GM18502 (cell line): ENCODE measurements around the gene TP63.
A peak's percentile ranks its signal among the peaks of the same experiment; 100 is the strongest.

ENCODE experiments used
- ATAC-seq: cut with Tn5 transposase; IDR thresholded peaks from one replicate; pipeline ENCODE4 v1.9.1; 2021; ENCODE audit warnings: mild to moderate bottlenecking; ENCODE audit not compliant: unreplicated experiment, poor library complexity

TP63 gene

GRCh38 chr3:189772584-189772983, 141.4 kb downstream of the TP63 start:
- ATAC-seq, result no peak

- no peak for ATAC-seq
Measured at GRCh38 chr3:189773056-189773455, 141.9 kb downstream of the TP63 start.

- no peak for ATAC-seq
Measured at GRCh38 chr3:189776149-189776824, 145.1 kb downstream of the TP63 start.

- peak; percentile 58 for ATAC-seq
Measured at GRCh38 chr3:189778340-189778950, 147.3 kb downstream of the TP63 start.

GRCh38 chr3:189779166-189779565, 148.0 kb downstream of the TP63 start:
- no peak for ATAC-seq

GRCh38 chr3:189780546-189781270, 149.5 kb downstream of the TP63 start:
- no peak for ATAC-seq

- no peak for ATAC-seq
Measured at GRCh38 chr3:189781415-189781814, 150.2 kb downstream of the TP63 start.

- no peak for ATAC-seq
Measured at GRCh38 chr3:189786479-189787064, 155.4 kb downstream of the TP63 start.

GRCh38 chr3:189787191-189787590, 156.0 kb downstream of the TP63 start:
- no peak for ATAC-seq

GRCh38 chr3:189787632-189788031, 156.4 kb downstream of the TP63 start:
- ATAC-seq, result no peak

- ATAC-seq, result no peak
Measured at GRCh38 chr3:189789432-189789831, 158.2 kb downstream of the TP63 start.

- peak; percentile 78 for ATAC-seq
Measured at GRCh38 chr3:189790658-189791057, 159.5 kb downstream of the TP63 start.

- no peak for ATAC-seq
Measured at GRCh38 chr3:189792046-189792929, 161.1 kb downstream of the TP63 start.

GRCh38 chr3:189794518-189794917, 163.3 kb downstream of the TP63 start:
- ATAC-seq, result no peak

- ATAC-seq, result no peak
Measured at GRCh38 chr3:189797103-189797750, 166.0 kb downstream of the TP63 start.

- ATAC-seq, result no peak
Measured at GRCh38 chr3:189799366-189799765, 168.2 kb downstream of the TP63 start.

GRCh38 chr3:189800436-189800835, 169.2 kb downstream of the TP63 start:
- ATAC-seq, result no peak

GRCh38 chr3:189803254-189803653, 172.1 kb downstream of the TP63 start:
- ATAC-seq, result no peak

- ATAC-seq, result no peak
Measured at GRCh38 chr3:189805375-189806067, 174.3 kb downstream of the TP63 start.
